Vagina (tissue), 2 donors: ENCODE measurements around the gene GKN1.

Experiments used
- POLR2A ChIP-seq, 2 donors: fragments of 450-650 bp; IDR thresholded peaks; one replicate each; pipeline ENCODE4 v1.6.1; 2017; ENCODE audit warnings: antibody characterized with exemption in 2 of 2, mild to moderate bottlenecking in 2 of 2, moderate library complexity in 2 of 2
- POLR2AphosphoS5 ChIP-seq, 2 donors: sonication (generic); formaldehyde crosslinking; IDR thresholded peaks; one replicate each; pipeline ENCODE4 v1.9.0; 2017; ENCODE audit warnings: antibody characterized with exemption in 2 of 2, mild to moderate bottlenecking in 2 of 2, low read depth in 1 of 2; ENCODE audit not compliant: insufficient read depth in 1 of 2
- TF ChIP-seq, protein P1 (sequence below), 3 experiments: fragments of 450-650 bp in 2 of 3; fragments of 200-600 bp in 1 of 3; sonication (generic) in 1 of 3; IDR thresholded peaks; one replicate each; pipeline ENCODE4 v1.5.1; 2017 to 2019; ENCODE audit warnings: antibody characterized with exemption in 3 of 3, mild to moderate bottlenecking in 2 of 3, moderate library complexity in 2 of 3

DNA sequence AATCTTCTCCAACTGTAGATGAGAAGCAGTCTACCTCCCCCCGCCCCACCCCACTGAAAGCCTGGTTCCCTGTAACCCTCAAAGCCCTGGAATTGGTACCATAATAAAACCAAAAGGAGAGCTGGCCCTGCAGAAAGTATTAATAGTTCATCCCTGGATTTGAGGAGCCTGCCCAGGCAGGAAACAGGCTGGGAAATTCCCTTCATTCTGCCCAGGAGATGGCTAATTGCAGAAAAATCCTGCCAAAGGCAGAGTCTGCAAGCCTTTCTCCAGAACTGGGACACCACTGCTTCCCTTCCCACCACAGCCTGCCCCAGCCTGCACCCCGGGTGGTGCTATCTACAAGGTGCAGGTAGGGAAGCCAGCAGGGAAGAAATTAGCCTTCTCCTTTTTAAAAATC, 38.0 kb upstream of the GKN1 start:
- TF ChIP-seq POLR2AphosphoS5 (IDR thresholded peaks at IDR 0.05; ENCODE audit: insufficient read depth in 1 of 2, low read depth in 1 of 2) (no peak), POLR2A (IDR thresholded peaks at IDR 0.05) (no peak)
- TF ChIP-seq, protein P1, sequence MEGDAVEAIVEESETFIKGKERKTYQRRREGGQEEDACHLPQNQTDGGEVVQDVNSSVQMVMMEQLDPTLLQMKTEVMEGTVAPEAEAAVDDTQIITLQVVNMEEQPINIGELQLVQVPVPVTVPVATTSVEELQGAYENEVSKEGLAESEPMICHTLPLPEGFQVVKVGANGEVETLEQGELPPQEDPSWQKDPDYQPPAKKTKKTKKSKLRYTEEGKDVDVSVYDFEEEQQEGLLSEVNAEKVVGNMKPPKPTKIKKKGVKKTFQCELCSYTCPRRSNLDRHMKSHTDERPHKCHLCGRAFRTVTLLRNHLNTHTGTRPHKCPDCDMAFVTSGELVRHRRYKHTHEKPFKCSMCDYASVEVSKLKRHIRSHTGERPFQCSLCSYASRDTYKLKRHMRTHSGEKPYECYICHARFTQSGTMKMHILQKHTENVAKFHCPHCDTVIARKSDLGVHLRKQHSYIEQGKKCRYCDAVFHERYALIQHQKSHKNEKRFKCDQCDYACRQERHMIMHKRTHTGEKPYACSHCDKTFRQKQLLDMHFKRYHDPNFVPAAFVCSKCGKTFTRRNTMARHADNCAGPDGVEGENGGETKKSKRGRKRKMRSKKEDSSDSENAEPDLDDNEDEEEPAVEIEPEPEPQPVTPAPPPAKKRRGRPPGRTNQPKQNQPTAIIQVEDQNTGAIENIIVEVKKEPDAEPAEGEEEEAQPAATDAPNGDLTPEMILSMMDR (IDR thresholded peaks at IDR 0.05), result no peak
